Neural cell (in vitro differentiated cells): Measurements from ENCODE around the gene CLINT1. TPM values are rescaled to one million over a fixed set of nuclear protein-coding genes. Genes with fewer than 3 reads are reported as not detected.

Experiments used
- H2AFZ ChIP-seq: fragments of 200-600, 300-800 bp; sonication (generic), shearing (Covaris generic); 2 replicates; pipeline ENCODE4 v1.6.0; 2014; ENCODE audit warnings: low read depth, mild to moderate bottlenecking, antibody characterized with exemption, low read length, moderate library complexity
- H3F3A ChIP-seq: fragments of 200-600 bp; shearing (Covaris generic); 2 replicates; pipeline ENCODE4 v1.6.1; 2016; ENCODE audit warnings: mild to moderate bottlenecking, moderate library complexity, mixed read lengths, antibody characterized with exemption, low read length; ENCODE audit not compliant: insufficient read depth, poor library complexity, severe bottlenecking
- H3K27ac ChIP-seq: fragments of 200-600, 300-800 bp; sonication (generic), shearing (Covaris generic); 2 replicates; pipeline ENCODE4 v1.5.1; 2014; ENCODE audit warnings: mild to moderate bottlenecking, low read length, moderate library complexity
- H3K27me3 ChIP-seq: fragments of 300-800, 200-600 bp; sonication (generic), shearing (Covaris generic); 2 replicates; pipeline ENCODE4 v1.6.0; 2014; ENCODE audit warnings: mild to moderate bottlenecking, low read depth, low read length, moderate library complexity; ENCODE audit not compliant: insufficient read depth
- H3K36me3 ChIP-seq: fragments of 300-800, 200-600 bp; sonication (generic), shearing (Covaris generic); 2 replicates; pipeline ENCODE4 v1.5.1; 2014; ENCODE audit warnings: mild to moderate bottlenecking, antibody characterized with exemption, low read length, moderate library complexity; ENCODE audit not compliant: insufficient read depth
- H3K4me2 ChIP-seq: fragments of 300-800, 200-600 bp; sonication (generic), shearing (Covaris generic); 2 replicates; pipeline ENCODE4 v1.6.0; 2014; ENCODE audit warnings: mild to moderate bottlenecking, low read length
- H3K4me3 ChIP-seq: fragments of 300-800, 200-600 bp; sonication (generic), shearing (Covaris generic); 2 replicates; pipeline ENCODE4 v1.5.1; 2014; ENCODE audit warnings: mild to moderate bottlenecking, low read length, moderate library complexity
- H3K79me2 ChIP-seq: fragments of 200-600 bp; shearing (Covaris generic); replicated peaks from 2 replicates; pipeline ENCODE4 v1.6.0; 2014; ENCODE audit warnings: mild to moderate bottlenecking, low read length, moderate library complexity; ENCODE audit not compliant: insufficient read depth
- H3K9ac ChIP-seq: fragments of 300-800, 200-600 bp; sonication (generic), shearing (Covaris generic); 2 replicates; pipeline ENCODE4 v1.6.1; 2016; ENCODE audit warnings: mild to moderate bottlenecking, low read length, mixed read lengths
- H3K9me2 ChIP-seq: fragments of 200-600 bp; shearing (Covaris generic); 2 replicates; pipeline ENCODE4 v1.6.1; 2016; ENCODE audit warnings: mild to moderate bottlenecking, low read length, mixed read lengths; ENCODE audit not compliant: insufficient read depth
- H3K9me3 ChIP-seq: fragments of 200-600, 300-800 bp; sonication (generic), shearing (Covaris generic); 2 replicates; pipeline ENCODE4 v1.6.1; 2016; ENCODE audit warnings: mild to moderate bottlenecking, mixed run types, low read length, moderate library complexity, mixed read lengths
- H4K20me1 ChIP-seq: fragments of 200-600 bp; shearing (Covaris generic); 2 replicates; pipeline ENCODE4 v1.6.1; 2016; ENCODE audit warnings: mild to moderate bottlenecking, mixed run types; ENCODE audit not compliant: insufficient read depth
- EP300 ChIP-seq: fragments of 450-650 bp; conservative IDR thresholded peaks from 2 replicates; pipeline ENCODE4 v1.6.1; 2014; ENCODE audit warnings: antibody characterized with exemption, mild to moderate bottlenecking, moderate library complexity; ENCODE audit not compliant: poor library complexity, severe bottlenecking
- EZH2 ChIP-seq: fragments of 200-600, 300-800 bp; shearing (Covaris generic), sonication (generic); IDR thresholded peaks from 2 replicates; pipeline ENCODE4 v1.6.1; 2014; ENCODE audit warnings: antibody characterized with exemption, low read length, borderline replicate concordance, mild to moderate bottlenecking; ENCODE audit not compliant: insufficient read depth, poor library complexity, severe bottlenecking
- MXI1 ChIP-seq: fragments of 450-650 bp; conservative IDR thresholded peaks from 2 replicates; pipeline ENCODE4 v1.6.1; 2014; ENCODE audit warnings: antibody characterized with exemption, mild to moderate bottlenecking; ENCODE audit not compliant: poor library complexity, severe bottlenecking
- POLR2AphosphoS5 ChIP-seq: IDR thresholded peaks from 2 replicates; pipeline ENCODE4 v1.6.1; 2012
- RAD21 ChIP-seq: fragments of 450-650 bp; conservative IDR thresholded peaks from 2 replicates; pipeline ENCODE4 v1.6.1; 2014; ENCODE audit warnings: antibody characterized with exemption, mild to moderate bottlenecking, moderate library complexity
- SMC3 ChIP-seq: fragments of 450-650 bp; conservative IDR thresholded peaks from 2 replicates; pipeline ENCODE4 v1.6.1; 2014; ENCODE audit warnings: antibody characterized with exemption, mild to moderate bottlenecking, moderate library complexity; ENCODE audit not compliant: poor library complexity
- TAF1 ChIP-seq: IDR thresholded peaks from 2 replicates; pipeline ENCODE4 v1.6.1; 2012; ENCODE audit warnings: low read depth
- polyA plus RNA-seq: library from polyadenylated mRNA; depleted of rRNA; stranded (reverse); fragments of >200 nt; gene quantifications from 2 replicates; pipeline ENCODE4 v1.2.3, GENCODE V29; 2014
- TF ChIP-seq, protein P1 (sequence below): fragments of 450-650 bp; IDR thresholded peaks from 2 replicates; pipeline ENCODE4 v1.5.1; 2014; ENCODE audit warnings: antibody characterized with exemption, mild to moderate bottlenecking, moderate library complexity; ENCODE audit not compliant: poor library complexity, severe bottlenecking
- TF ChIP-seq, protein P2 (sequence below): IDR thresholded peaks from 2 replicates; pipeline ENCODE4 v1.6.1; 2012; ENCODE audit warnings: borderline replicate concordance

Gene CLINT1
- polyA plus RNA-seq, 1 donor from 2014 or later, result 47.3 TPM

DNA sequence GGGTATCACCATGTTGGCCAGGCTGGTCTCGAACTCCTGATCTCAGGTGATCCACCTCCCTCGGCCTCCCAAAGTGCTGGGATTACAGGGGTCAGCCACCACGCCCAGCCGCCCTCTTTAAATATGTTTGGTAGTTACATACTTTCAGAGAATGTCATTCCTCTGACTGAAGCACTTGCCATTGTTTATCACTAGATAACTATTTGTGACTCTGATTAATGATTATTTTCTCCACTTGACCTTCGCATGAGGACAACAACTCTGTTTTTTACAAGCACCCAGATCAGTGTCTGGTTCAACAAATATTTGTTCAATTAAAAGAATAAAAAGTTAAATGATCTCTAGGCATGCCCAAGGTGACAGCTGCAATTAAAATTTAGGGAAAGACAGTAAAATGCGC is 56.2 kb downstream of the CLINT1 start:
- no peaks in the 10 kb centered on the region for H3K27me3 ChIP-seq
- H3K4me2 ChIP-seq, result no peak overlapping the region
- no peaks in the 10 kb centered on the region for H3K9me2 ChIP-seq
- H3K4me3 ChIP-seq, result no peak overlapping the region
- no peaks in the 10 kb centered on the region for H3K79me2 ChIP-seq
- no peaks in the 10 kb centered on the region for H3K36me3 ChIP-seq
- no peaks in the 10 kb centered on the region for H4K20me1 ChIP-seq
- no peak overlapping the region for H3K27ac ChIP-seq
- H3K9me3 ChIP-seq, result no peaks in the 10 kb centered on the region
- TF ChIP-seq RAD21 (no peak), EP300 (no peak)
- TF ChIP-seq, protein P1, sequence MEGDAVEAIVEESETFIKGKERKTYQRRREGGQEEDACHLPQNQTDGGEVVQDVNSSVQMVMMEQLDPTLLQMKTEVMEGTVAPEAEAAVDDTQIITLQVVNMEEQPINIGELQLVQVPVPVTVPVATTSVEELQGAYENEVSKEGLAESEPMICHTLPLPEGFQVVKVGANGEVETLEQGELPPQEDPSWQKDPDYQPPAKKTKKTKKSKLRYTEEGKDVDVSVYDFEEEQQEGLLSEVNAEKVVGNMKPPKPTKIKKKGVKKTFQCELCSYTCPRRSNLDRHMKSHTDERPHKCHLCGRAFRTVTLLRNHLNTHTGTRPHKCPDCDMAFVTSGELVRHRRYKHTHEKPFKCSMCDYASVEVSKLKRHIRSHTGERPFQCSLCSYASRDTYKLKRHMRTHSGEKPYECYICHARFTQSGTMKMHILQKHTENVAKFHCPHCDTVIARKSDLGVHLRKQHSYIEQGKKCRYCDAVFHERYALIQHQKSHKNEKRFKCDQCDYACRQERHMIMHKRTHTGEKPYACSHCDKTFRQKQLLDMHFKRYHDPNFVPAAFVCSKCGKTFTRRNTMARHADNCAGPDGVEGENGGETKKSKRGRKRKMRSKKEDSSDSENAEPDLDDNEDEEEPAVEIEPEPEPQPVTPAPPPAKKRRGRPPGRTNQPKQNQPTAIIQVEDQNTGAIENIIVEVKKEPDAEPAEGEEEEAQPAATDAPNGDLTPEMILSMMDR, result no peak
- no peaks in the 10 kb centered on the region for H3F3A ChIP-seq
- no peak overlapping the region for H2AFZ ChIP-seq
- H3K9ac ChIP-seq, result no peak overlapping the region

DNA sequence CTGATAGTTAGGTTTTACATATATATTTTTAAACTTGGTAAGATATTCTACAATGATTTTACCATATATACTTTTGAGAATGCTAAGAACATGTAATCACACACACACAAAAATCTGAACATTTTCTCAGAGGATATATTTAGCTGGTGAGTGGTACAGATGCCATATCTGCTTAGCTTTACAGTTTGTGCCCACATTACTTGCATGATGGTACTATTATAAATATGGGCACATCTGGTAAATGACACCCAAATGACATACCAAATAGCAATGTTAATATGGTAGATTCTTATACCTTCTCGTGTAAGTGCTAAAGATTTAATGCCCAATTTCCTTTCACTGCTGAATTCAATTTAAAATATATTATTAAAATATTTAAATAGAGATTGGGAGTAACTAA is 58.8 kb downstream of the CLINT1 start:
- Histone ChIP-seq H3K9me2 (no peaks in the 10 kb centered on the region), H3K4me2 (no peak overlapping the region), H3K9ac (no peak overlapping the region), H2AFZ (no peak overlapping the region), H3K79me2 (no peaks in the 10 kb centered on the region), H3K27ac (no peak overlapping the region), H3K4me3 (no peak overlapping the region), H3F3A (no peaks in the 10 kb centered on the region), H3K27me3 (no peaks in the 10 kb centered on the region), H3K36me3 (no peaks in the 10 kb centered on the region), H4K20me1 (no peaks in the 10 kb centered on the region), H3K9me3 (no peaks in the 10 kb centered on the region)
- TF ChIP-seq, protein P1, result no peak
- TF ChIP-seq, protein P2, sequence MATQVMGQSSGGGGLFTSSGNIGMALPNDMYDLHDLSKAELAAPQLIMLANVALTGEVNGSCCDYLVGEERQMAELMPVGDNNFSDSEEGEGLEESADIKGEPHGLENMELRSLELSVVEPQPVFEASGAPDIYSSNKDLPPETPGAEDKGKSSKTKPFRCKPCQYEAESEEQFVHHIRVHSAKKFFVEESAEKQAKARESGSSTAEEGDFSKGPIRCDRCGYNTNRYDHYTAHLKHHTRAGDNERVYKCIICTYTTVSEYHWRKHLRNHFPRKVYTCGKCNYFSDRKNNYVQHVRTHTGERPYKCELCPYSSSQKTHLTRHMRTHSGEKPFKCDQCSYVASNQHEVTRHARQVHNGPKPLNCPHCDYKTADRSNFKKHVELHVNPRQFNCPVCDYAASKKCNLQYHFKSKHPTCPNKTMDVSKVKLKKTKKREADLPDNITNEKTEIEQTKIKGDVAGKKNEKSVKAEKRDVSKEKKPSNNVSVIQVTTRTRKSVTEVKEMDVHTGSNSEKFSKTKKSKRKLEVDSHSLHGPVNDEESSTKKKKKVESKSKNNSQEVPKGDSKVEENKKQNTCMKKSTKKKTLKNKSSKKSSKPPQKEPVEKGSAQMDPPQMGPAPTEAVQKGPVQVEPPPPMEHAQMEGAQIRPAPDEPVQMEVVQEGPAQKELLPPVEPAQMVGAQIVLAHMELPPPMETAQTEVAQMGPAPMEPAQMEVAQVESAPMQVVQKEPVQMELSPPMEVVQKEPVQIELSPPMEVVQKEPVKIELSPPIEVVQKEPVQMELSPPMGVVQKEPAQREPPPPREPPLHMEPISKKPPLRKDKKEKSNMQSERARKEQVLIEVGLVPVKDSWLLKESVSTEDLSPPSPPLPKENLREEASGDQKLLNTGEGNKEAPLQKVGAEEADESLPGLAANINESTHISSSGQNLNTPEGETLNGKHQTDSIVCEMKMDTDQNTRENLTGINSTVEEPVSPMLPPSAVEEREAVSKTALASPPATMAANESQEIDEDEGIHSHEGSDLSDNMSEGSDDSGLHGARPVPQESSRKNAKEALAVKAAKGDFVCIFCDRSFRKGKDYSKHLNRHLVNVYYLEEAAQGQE, result no peak
- TF ChIP-seq MXI1 (no peak), RAD21 (no peak), POLR2AphosphoS5 (no peak), TAF1 (no peak), SMC3 (no peak), EP300 (no peak), EZH2 (no peak)
